ENCODE measurements around the gene WDR83. TPM values are rescaled to one million over a fixed set of nuclear protein-coding genes. Genes with fewer than 3 reads are reported as not detected.

The WDR83 gene
- total and polyA plus RNA-seq, 2 of the 8 experiments (the other 6 are each of a cell fraction or from before 2014, with no cell fraction given): 12.6 to 15.3 TPM

DNA sequence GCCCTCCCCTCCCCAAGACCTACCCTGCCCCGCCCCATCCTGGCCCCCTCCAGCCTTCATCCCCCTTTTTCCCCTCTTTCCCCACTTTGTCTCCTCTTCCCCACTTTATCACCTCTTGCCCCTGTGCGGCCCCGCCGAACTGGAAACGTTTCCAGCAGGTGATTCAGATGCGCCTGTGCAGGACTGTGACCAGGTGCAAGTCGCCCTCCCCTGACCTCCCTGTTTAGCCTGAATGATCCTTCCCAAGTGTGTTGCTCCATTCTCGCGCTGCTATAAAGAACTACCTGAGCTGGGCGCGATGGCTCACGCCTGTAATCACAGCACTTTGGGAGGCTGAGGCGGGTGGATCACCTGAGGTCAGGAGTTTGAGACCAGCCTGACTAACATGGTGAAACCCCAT is 30.0 kb upstream of the WDR83 start:
- Histone ChIP-seq H3K79me2 (ENCODE audit: control insufficient read depth in 1 of 2, insufficient read depth in 2 of 2, low read length in 2 of 2) (no peaks in the 10 kb centered on the region), H3K18ac (ENCODE audit: extremely low read depth, low read length) (no peak overlapping the region; the same call in 1 of the 2 replicates), H3K23ac (ENCODE audit: insufficient read length) (no peak overlapping the region), H2BK12ac (ENCODE audit: low read depth, low read length) (no peak overlapping the region), H3K4me1 (replicated peaks in 1 of 4; ENCODE audit: control insufficient read depth in 3 of 4, insufficient read depth in 4 of 4, low read length in 3 of 4) (no peaks in the 10 kb centered on the region; a peak in 2 of 7 replicates), H2BK20ac (ENCODE audit: low read length) (no peak overlapping the region), H4K20me1 (replicated peaks in 1 of 2; ENCODE audit: control insufficient read depth in 1 of 2, insufficient read depth in 2 of 2, low read length in 2 of 2) (no peaks in the 10 kb centered on the region), H3K4ac (replicated peaks; ENCODE audit: insufficient read length, low read depth, low read length) (no peak overlapping the region), H2AK5ac (ENCODE audit: low read depth, low read length) (no peak overlapping the region), H3K4me3 (ENCODE audit: extremely low read depth in 1 of 4, insufficient read depth in 2 of 4, low read depth in 3 of 4, low read length in 4 of 4) (no peak overlapping the region), H4K5ac (ENCODE audit: insufficient read length, low read depth, low read length) (no peak overlapping the region), H3K9ac (replicated peaks in 1 of 4; ENCODE audit: extremely low read depth in 1 of 4, low read depth in 3 of 4, low read length in 3 of 4) (no peak overlapping the region), H2BK120ac (replicated peaks; ENCODE audit: low read depth, low read length) (no peak overlapping the region), H3K79me1 (ENCODE audit: low read depth, low read length) (no peaks in the 10 kb centered on the region), H3K56ac (replicated peaks; ENCODE audit: insufficient read length, low read depth, low read length) (no peak overlapping the region), H3K27ac (ENCODE audit: low read depth, low read length) (no peak overlapping the region), H3K4me2 (ENCODE audit: insufficient read depth in 1 of 2, low read depth in 2 of 2, low read length in 2 of 2) (no peak overlapping the region), H3K14ac (ENCODE audit: insufficient read length) (no peak overlapping the region), H3K23me2 (ENCODE audit: low read depth, low read length) (peaks cover 1% of the 10 kb centered on the region; the same call in 1 of the 2 replicates), H3K27me3 (replicated peaks in 1 of 4; ENCODE audit: control insufficient read depth in 3 of 4, extremely low read depth in 1 of 4, insufficient read depth in 3 of 4, low read length in 3 of 4) (no peaks in the 10 kb centered on the region), H2BK5ac (ENCODE audit: low read depth, low read length) (no peak overlapping the region), H4K8ac (ENCODE audit: extremely low read depth, insufficient read depth, low read length) (no peak overlapping the region), H3K9me3 (ENCODE audit: insufficient read depth in 2 of 2, low read depth in 1 of 2, low read length in 1 of 2) (no peaks in the 10 kb centered on the region), H3K36me3 (ENCODE audit: control insufficient read depth in 2 of 4, insufficient read depth in 4 of 4, low read length in 3 of 4) (no peaks in the 10 kb centered on the region), H2AFZ (ENCODE audit: low read length) (no peak overlapping the region), H4K91ac (replicated peaks; ENCODE audit: insufficient read length, low read length) (no peak overlapping the region), H2BK15ac (ENCODE audit: low read length) (no peak overlapping the region)
- no peak for DNase-seq (ENCODE audit: low read depth in 1 of 2, low spot score in 2 of 2)
- TF ChIP-seq ZNF274 (IDR thresholded peaks at IDR 0.05; ENCODE audit: borderline replicate concordance, extremely low read depth, low read length) (no peak), ATF2 (IDR thresholded peaks at IDR 0.05; ENCODE audit: low read length) (no peak), EP300 (IDR thresholded peaks at IDR 0.05; ENCODE audit: borderline replicate concordance in 1 of 2, low read depth in 2 of 2, low read length in 2 of 2) (no peak), KDM5A (IDR thresholded peaks at IDR 0.05; ENCODE audit: low read length) (no peak), CBX5 (IDR thresholded peaks at IDR 0.05; ENCODE audit: low read depth, low read length) (no peak), HDAC2 (IDR thresholded peaks at IDR 0.05; ENCODE audit: borderline replicate concordance in 1 of 2, low read depth in 2 of 2, low read length in 2 of 2) (no peak), TEAD4 (IDR thresholded peaks at IDR 0.05; ENCODE audit: low read depth, low read length) (no peak), POLR2A (IDR thresholded peaks at IDR 0.05; ENCODE audit: control extremely low read depth in 1 of 2, low read depth in 2 of 2, low read length in 2 of 2) (no peak), BACH1 (IDR thresholded peaks at IDR 0.05; ENCODE audit: low read length) (no peak), BCL11A (IDR thresholded peaks at IDR 0.05; ENCODE audit: low read depth in 2 of 2, low read length in 2 of 2) (no peak), ASH2L (IDR thresholded peaks at IDR 0.05; ENCODE audit: low read length) (no peak), SRF (IDR thresholded peaks at IDR 0.05; ENCODE audit: low read depth, low read length) (no peak), KDM4A (IDR thresholded peaks at IDR 0.05; ENCODE audit: low read depth, low read length, severe bottlenecking) (no peak)
- CTCF ChIA-PET (ENCODE audit: partially characterized antibody): no interaction called here
- no peak for FAIRE-seq
- POLR2A ChIA-PET (ENCODE audit: partially characterized antibody): interaction anchor here (0.7 to 0.9 kb wide), 2 partner anchors 11 to 23 kb away, joined by 3 read pairs; no protein-coding TSS in a partner anchor
- 97% methylated on average over 7 of the region's 13 CpGs; no CpG with 5 or more reads in 1 of the 2 experiments for WGBS, 2 experiments (ENCODE audit: extremely low coverage in 1 of 2, insufficient coverage in 1 of 2, insufficient read length in 1 of 2, insufficient replicate concordance in 2 of 2, low coverage in 1 of 2, low lambda C conversion rate in 2 of 2, missing lambda C conversion rate in 1 of 2)

Measured in H1 (cell line).